Glomerular endothelial cell (primary cell): ENCODE data around the gene AMPD3. TPM values are rescaled to one million over a fixed set of nuclear protein-coding genes. Genes with fewer than 3 reads are reported as not detected.

Experiments
- total RNA-seq: library from RNA; depleted of rRNA; stranded (reverse); fragments of >200 nt; gene quantifications from 2 replicates; pipeline ENCODE4 v1.2.3, GENCODE V29; 2015

The AMPD3 gene
- total RNA-seq, 1 donor from 2014 or later = 5.0 TPM

Other genes starting within 250 kb of the AMPD3 start
- gene SBF2, start 161.0 kb upstream of the AMPD3 start, total RNA-seq = 23.1 and 35.5 TPM in 2 replicates
- 87.0 and 170 TPM in 2 replicates for gene ADM, start 150.2 kb upstream of the AMPD3 start, total RNA-seq
- 27.2 and 32.1 TPM in 2 replicates for gene RNF141, start 85.9 kb downstream of the AMPD3 start, total RNA-seq
- gene LYVE1, start 113.4 kb downstream of the AMPD3 start, total RNA-seq = 254 and 616 TPM in 2 replicates
- 0.29 and 1.4 TPM in 2 replicates for gene IRAG1, start 238.5 kb downstream of the AMPD3 start, total RNA-seq